ENCODE data around the gene ZNF408.

The ZNF408 gene

GRCh38 chr11:46657186-46657585, 43.6 kb upstream of the ZNF408 start (continued):
- TF ChIP-seq, protein P1, sequence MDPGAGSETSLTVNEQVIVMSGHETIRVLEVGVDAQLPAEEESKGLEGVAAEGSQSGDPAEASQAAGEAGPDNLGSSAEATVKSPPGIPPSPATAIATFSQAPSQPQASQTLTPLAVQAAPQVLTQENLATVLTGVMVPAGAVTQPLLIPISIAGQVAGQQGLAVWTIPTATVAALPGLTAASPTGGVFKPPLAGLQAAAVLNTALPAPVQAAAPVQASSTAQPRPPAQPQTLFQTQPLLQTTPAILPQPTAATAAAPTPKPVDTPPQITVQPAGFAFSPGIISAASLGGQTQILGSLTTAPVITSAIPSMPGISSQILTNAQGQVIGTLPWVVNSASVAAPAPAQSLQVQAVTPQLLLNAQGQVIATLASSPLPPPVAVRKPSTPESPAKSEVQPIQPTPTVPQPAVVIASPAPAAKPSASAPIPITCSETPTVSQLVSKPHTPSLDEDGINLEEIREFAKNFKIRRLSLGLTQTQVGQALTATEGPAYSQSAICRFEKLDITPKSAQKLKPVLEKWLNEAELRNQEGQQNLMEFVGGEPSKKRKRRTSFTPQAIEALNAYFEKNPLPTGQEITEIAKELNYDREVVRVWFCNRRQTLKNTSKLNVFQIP (CRISPR knock-in tag; IDR thresholded peaks at IDR 0.05; ENCODE audit: borderline replicate concordance, low read depth): no peak
- TF ChIP-seq CSDC2 (CRISPR knock-in tag; IDR thresholded peaks at IDR 0.05): no peak
- no peak for TF ChIP-seq CREB5 (CRISPR knock-in tag; IDR thresholded peaks at IDR 0.05; ENCODE audit: low read depth)
- TF ChIP-seq SNAI2 (CRISPR knock-in tag; IDR thresholded peaks at IDR 0.05): no peak
- TF ChIP-seq ISL1 (CRISPR knock-in tag; IDR thresholded peaks at IDR 0.05): no peak
- TF ChIP-seq ZFP30 (CRISPR knock-in tag; IDR thresholded peaks at IDR 0.05): no peak
- TF ChIP-seq ZC3H10 (CRISPR knock-in tag; IDR thresholded peaks at IDR 0.05): no peak
- no peak for TF ChIP-seq RARB (CRISPR knock-in tag; IDR thresholded peaks at IDR 0.05)

DNA sequence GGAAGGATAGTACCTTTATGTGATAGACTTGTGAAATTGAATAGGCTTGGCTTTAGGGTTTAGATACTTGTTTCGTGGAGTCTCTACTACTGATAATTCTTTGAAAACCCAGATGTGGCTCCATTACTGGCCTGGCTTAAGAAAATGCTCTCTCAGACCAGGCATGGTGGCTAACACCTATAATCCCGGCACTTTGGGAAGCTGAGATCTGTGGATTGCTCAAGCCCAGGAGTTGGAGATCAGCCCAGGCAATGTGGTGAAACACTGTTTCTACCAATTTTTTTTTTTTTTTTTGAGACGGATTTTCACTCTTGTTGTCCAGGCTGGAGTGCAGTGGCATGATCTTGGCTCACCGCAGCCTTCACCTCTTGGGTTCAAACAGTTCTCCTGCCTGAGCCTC, 42.6 kb upstream of the ZNF408 start:
- TF ChIP-seq ESRRG (CRISPR knock-in tag; IDR thresholded peaks at IDR 0.05) (no peak), CSDC2 (CRISPR knock-in tag; IDR thresholded peaks at IDR 0.05) (no peak), TSHZ2 (CRISPR knock-in tag; IDR thresholded peaks at IDR 0.05) (no peak), SNAI2 (CRISPR knock-in tag; IDR thresholded peaks at IDR 0.05) (no peak), OSR1 (CRISPR knock-in tag; IDR thresholded peaks at IDR 0.05) (no peak), ISL1 (CRISPR knock-in tag; IDR thresholded peaks at IDR 0.05) (no peak), BACH2 (CRISPR knock-in tag; IDR thresholded peaks at IDR 0.05; ENCODE audit: borderline replicate concordance) (no peak), ZC3H10 (CRISPR knock-in tag; IDR thresholded peaks at IDR 0.05) (no peak)
- TF ChIP-seq, protein P1 (CRISPR knock-in tag; IDR thresholded peaks at IDR 0.05; ENCODE audit: borderline replicate concordance, low read depth): no peak
- ATAC-seq: no peak

DNA sequence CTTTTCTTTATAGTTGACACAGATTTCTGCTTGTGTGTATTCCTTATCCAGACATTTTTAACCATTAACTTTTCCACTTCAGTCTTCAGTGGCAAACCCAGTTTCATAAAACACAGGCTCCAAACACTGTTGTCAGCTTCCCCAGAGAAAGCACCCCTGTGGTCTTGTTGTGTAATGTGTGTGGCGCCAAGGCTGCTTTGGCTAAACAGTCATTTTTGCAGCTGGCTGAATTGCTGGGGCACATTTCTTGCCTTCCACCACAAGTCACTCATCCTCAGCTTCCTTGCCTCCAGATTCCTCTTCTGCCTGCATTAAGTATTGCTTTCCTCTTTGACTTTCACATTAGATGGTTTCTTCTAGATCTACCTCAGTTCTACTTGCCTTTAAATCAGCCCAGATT, 40.9 kb upstream of the ZNF408 start:
- TF ChIP-seq RARB (CRISPR knock-in tag; IDR thresholded peaks at IDR 0.05): no peak
- no peak for TF ChIP-seq TCF4 (CRISPR knock-in tag; IDR thresholded peaks at IDR 0.05; ENCODE audit: borderline replicate concordance)
- TF ChIP-seq ISL1 (CRISPR knock-in tag; IDR thresholded peaks at IDR 0.05): no peak
- TF ChIP-seq ZNF565 (CRISPR knock-in tag; conservative IDR thresholded peaks at IDR 0.05; ENCODE audit: low read depth): no peak
- TF ChIP-seq ZFP30 (CRISPR knock-in tag; IDR thresholded peaks at IDR 0.05): no peak
- no peak for TF ChIP-seq ZNF70 (CRISPR knock-in tag; IDR thresholded peaks at IDR 0.05)
- TF ChIP-seq BACH2 (CRISPR knock-in tag; IDR thresholded peaks at IDR 0.05; ENCODE audit: borderline replicate concordance): no peak
- TF ChIP-seq PATZ1 (CRISPR knock-in tag; IDR thresholded peaks at IDR 0.05; ENCODE audit: borderline replicate concordance): no peak
- TF ChIP-seq CREB5 (CRISPR knock-in tag; IDR thresholded peaks at IDR 0.05; ENCODE audit: low read depth): no peak
- TF ChIP-seq OSR1 (CRISPR knock-in tag; IDR thresholded peaks at IDR 0.05): no peak
- no peak for TF ChIP-seq CSDC2 (CRISPR knock-in tag; IDR thresholded peaks at IDR 0.05)
- TF ChIP-seq TSHZ2 (CRISPR knock-in tag; IDR thresholded peaks at IDR 0.05): no peak
- no peak for TF ChIP-seq SNAI2 (CRISPR knock-in tag; IDR thresholded peaks at IDR 0.05)
- TF ChIP-seq ZFP3 (CRISPR knock-in tag; IDR thresholded peaks at IDR 0.05): no peak
- TF ChIP-seq ARNTL (CRISPR knock-in tag; IDR thresholded peaks at IDR 0.05; ENCODE audit: borderline replicate concordance, low read depth): no peak
- no peak for TF ChIP-seq ZC3H10 (CRISPR knock-in tag; IDR thresholded peaks at IDR 0.05)
- TF ChIP-seq GLIS3 (CRISPR knock-in tag; IDR thresholded peaks at IDR 0.05): no peak
- no peak for ATAC-seq

All from SK-N-SH treated with all-trans-retinoic acid at 6 μM for 48 hours (cell line).